Choroid plexus epithelial cell (primary cell): ENCODE results near the gene IGSF9B.

Source experiments
- DNase-seq: peaks from one replicate; pipeline ENCODE4 v3.0.0-alpha.2; 2010; ENCODE audit warnings: low read depth
- H3K4me3 ChIP-seq: 2 replicates; pipeline ENCODE4 v1.5.1; 2011; ENCODE audit warnings: low read depth, mild to moderate bottlenecking, control low read depth, low read length, moderate library complexity
- TF ChIP-seq, protein P1 (sequence below): conservative IDR thresholded peaks from 2 replicates; pipeline ENCODE4 v1.5.1; 2011; ENCODE audit warnings: low read depth, mild to moderate bottlenecking, control low read depth, inconsistent platforms, low read length, moderate library complexity

Gene IGSF9B

DNA sequence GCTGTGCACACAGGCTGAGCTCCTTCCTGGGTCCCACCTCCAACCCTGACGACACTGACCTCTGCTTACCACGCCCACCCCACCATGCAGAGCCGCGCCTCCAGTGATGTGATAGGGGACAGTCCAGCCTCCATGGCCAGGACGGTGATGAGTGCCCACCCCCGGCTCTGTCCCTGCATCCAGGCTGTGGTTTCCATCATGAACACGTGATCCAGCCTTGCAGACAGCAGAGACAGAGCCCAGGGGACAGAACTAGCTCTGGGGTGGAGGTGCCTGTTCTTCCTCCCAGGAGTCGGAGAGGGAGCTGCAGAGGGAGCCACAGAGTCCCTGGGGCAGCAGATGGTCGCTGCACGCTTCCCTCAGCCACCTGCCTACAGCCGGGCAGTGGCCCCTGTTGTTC lies 42.6 kb upstream of the IGSF9B start:
- DNase-seq: no peak
- TF ChIP-seq, protein P1, sequence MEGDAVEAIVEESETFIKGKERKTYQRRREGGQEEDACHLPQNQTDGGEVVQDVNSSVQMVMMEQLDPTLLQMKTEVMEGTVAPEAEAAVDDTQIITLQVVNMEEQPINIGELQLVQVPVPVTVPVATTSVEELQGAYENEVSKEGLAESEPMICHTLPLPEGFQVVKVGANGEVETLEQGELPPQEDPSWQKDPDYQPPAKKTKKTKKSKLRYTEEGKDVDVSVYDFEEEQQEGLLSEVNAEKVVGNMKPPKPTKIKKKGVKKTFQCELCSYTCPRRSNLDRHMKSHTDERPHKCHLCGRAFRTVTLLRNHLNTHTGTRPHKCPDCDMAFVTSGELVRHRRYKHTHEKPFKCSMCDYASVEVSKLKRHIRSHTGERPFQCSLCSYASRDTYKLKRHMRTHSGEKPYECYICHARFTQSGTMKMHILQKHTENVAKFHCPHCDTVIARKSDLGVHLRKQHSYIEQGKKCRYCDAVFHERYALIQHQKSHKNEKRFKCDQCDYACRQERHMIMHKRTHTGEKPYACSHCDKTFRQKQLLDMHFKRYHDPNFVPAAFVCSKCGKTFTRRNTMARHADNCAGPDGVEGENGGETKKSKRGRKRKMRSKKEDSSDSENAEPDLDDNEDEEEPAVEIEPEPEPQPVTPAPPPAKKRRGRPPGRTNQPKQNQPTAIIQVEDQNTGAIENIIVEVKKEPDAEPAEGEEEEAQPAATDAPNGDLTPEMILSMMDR: no peak
- H3K4me3 ChIP-seq: no peak overlapping the region

DNA sequence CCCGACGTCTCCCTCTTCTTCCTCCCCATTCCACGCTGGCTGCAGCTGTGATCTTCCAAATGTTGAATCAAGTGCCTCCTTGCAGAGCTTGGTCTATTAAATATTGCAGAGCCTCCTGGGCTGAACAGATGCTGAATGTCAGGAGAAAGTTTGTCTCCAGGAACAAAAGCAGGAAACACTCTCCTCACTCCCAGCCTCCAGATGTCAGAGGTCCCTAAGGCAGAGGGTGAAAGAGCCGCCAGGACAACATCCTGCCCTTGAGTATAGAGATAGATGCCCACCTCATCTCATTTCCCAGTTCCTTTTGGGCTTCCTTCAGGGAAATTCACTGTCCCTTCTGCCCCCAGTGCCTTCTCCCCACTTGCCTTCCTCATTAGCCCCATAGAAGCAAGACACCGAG lies 40.8 kb upstream of the IGSF9B start:
- no peak for DNase-seq
- TF ChIP-seq, protein P1: no peak

DNA sequence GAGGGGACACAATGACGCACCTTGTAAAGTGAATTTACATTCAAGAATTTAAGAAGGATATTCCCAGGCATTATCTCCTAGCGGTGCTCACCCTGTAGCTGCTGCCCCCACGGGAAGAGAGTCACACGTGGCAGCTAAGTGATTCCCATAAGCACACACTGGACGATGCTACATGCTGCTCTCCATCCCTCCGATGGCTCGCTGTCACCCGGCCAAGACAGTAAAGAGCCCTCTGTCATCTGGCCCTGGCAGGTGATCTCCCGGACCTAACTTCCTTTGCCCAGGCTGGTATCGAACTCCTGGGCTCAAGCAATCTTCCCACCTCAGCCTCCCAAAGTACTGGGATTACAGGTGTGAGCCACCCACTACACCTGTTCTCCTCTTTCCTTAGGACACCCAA lies 39.9 kb upstream of the IGSF9B start:
- H3K4me3 ChIP-seq: no peak overlapping the region
- TF ChIP-seq, protein P1: no peak
- DNase-seq: no peak

More for the DNA sequence above, 40.8 kb upstream of the IGSF9B start:
- H3K4me3 ChIP-seq: no peak overlapping the region

DNA sequence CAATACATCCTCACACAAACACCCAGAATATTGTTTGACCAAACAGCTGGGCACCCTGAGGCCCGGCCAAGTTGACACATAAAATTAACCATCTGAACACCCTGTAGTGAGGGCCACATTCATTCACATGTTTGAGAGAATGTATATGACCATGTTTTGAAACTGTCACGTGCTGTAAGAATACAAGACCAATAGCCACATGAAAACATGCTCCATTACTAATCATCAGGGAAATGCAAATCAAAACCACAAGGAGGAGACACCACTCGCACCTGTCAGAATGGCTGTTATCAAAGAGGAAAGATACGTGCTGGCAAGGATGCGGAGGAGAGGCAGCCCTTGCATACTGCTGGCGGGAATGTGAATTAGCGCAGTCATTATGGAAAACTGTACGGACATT lies 38.3 kb upstream of the IGSF9B start:
- no peak for DNase-seq
- no peak overlapping the region for H3K4me3 ChIP-seq
- TF ChIP-seq, protein P1: no peak

DNA sequence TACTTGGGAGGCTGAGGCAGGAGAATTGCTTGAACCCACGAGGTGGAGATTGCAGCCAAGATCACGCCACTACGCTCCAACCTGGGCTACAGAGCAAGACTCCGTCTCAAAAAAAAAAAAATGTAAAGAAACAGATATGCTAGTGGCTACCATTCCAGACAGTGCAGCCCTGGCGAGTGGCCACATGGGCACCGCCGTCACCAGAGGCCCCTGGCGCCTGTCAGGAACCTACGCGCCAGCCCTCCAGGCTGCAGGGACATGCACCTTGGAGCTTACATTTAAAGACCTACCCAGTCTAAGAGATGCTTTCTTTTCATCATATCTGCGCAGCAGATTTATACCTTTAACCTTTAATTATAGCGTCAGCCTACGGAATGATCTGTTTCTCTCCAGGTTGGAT lies 37.2 kb upstream of the IGSF9B start:
- no peak for DNase-seq
- no peak overlapping the region for H3K4me3 ChIP-seq
- TF ChIP-seq, protein P1: no peak

DNA sequence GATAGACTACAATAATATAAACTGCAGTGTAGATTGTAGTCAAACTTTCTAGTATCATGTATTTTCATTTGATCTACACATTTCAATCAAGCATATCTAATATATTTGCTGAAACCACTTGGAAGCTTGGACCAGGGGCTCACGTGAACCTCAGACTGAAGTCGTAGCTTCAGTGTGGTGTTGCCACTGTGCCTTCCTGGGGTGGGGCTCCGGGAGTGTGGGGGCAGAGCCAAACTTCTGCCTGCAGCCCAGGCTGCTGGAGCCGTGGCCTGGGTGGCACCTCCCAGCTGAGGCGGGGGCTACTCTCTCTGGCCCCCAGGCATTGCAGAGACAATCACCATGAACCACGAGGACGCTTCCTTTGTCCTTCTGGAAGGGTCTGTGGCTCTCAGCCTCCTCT lies 36.3 kb upstream of the IGSF9B start:
- TF ChIP-seq, protein P1: no peak
- H3K4me3 ChIP-seq: no peak overlapping the region
- DNase-seq: no peak

DNA sequence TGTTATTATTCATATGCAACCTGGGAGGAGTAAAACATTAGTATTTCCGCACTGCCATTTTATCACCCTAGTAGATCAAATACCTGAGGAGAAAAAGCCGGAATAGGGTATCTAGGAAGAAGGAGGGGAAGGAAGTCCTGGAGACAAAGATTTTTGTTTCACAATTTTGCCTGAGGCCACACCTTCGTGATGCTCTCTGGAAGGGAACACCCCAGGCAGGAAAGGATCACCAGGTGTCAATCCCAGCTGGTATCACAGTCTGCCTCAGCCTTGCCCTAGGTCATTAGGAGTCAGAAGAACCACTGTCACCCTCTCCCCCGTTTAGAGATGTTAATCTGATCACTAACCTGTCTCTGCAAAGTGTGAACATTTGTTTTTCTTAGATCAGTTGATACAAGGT lies 35.4 kb upstream of the IGSF9B start:
- H3K4me3 ChIP-seq: no peak overlapping the region
- no peak for DNase-seq
- TF ChIP-seq, protein P1: no peak
